SK-N-SH treated with all-trans-retinoic acid at 6 μM for 48 hours (cell line): ENCODE data around the gene IKZF2.

ENCODE experiments used
- ATAC-seq: fragments of 200-7000 bp; cut with Tn5 transposase; 3 replicates; pipeline ENCODE4 v1.9.1; 2020; ENCODE audit warnings: mild to moderate bottlenecking, moderate library complexity
- ARNTL ChIP-seq: fragments of 450-650 bp; formaldehyde crosslinking; IDR thresholded peaks from 2 replicates; pipeline ENCODE4 v1.5.0; 2020; ENCODE audit warnings: low read depth, mild to moderate bottlenecking, moderate library complexity, borderline replicate concordance
- BACH2 ChIP-seq: fragments of 250-450 bp; sonication (Bioruptor Pico); IDR thresholded peaks from 2 replicates; pipeline ENCODE4 v1.9.0; 2021; ENCODE audit warnings: mild to moderate bottlenecking, borderline replicate concordance
- CSDC2 ChIP-seq: fragments of 250-450 bp; sonication (Bioruptor Pico); IDR thresholded peaks from 2 replicates; pipeline ENCODE4 v1.5.0; 2020; ENCODE audit warnings: mild to moderate bottlenecking, moderate library complexity
- GLIS3 ChIP-seq: fragments of 250-450 bp; sonication (Bioruptor Pico); IDR thresholded peaks from 2 replicates; pipeline ENCODE4 v1.5.0; 2020; ENCODE audit warnings: mild to moderate bottlenecking, moderate library complexity
- ISL1 ChIP-seq: fragments of 250-450 bp; sonication (Bioruptor Pico); IDR thresholded peaks from 2 replicates; pipeline ENCODE4 v2.1.2; 2022; ENCODE audit warnings: mild to moderate bottlenecking, moderate library complexity
- OSR1 ChIP-seq: fragments of 250-450 bp; sonication (Bioruptor Pico); IDR thresholded peaks from 2 replicates; pipeline ENCODE4 v1.8.0; 2022; ENCODE audit warnings: moderate library complexity, mild to moderate bottlenecking, inconsistent platforms
- PPARA ChIP-seq: fragments of 250-450 bp; sonication (Bioruptor Pico); IDR thresholded peaks from 2 replicates; pipeline ENCODE4 v1.5.0; 2020; ENCODE audit warnings: mild to moderate bottlenecking, borderline replicate concordance
- SNAI2 ChIP-seq: fragments of 250-450 bp; sonication (Bioruptor Pico); IDR thresholded peaks from 2 replicates; pipeline ENCODE4 v1.5.0; 2020; ENCODE audit warnings: mild to moderate bottlenecking, moderate library complexity
- TCF4 ChIP-seq: fragments of 250-450 bp; sonication (Bioruptor Pico); IDR thresholded peaks from 2 replicates; pipeline ENCODE4 v1.8.0; 2021; ENCODE audit warnings: mild to moderate bottlenecking, moderate library complexity, borderline replicate concordance
- TOX ChIP-seq: fragments of 250-450 bp; sonication (Bioruptor Pico); IDR thresholded peaks from 2 replicates; pipeline ENCODE4 v1.8.0; 2021; ENCODE audit warnings: mild to moderate bottlenecking, moderate library complexity, borderline replicate concordance
- ZC3H10 ChIP-seq: fragments of 250-450 bp; sonication (Bioruptor Pico); IDR thresholded peaks from 2 replicates; pipeline ENCODE4 v1.5.1; 2021; ENCODE audit warnings: mild to moderate bottlenecking, moderate library complexity
- ZFP3 ChIP-seq: fragments of 250-450 bp; sonication (Bioruptor Pico); IDR thresholded peaks from 2 replicates; pipeline ENCODE4 v1.5.0; 2020; ENCODE audit warnings: mild to moderate bottlenecking, moderate library complexity
- ZNF565 ChIP-seq: fragments of 450-650 bp; formaldehyde crosslinking; conservative IDR thresholded peaks from 2 replicates; pipeline ENCODE4 v1.5.0; 2020; ENCODE audit warnings: low read depth, mild to moderate bottlenecking, moderate library complexity
- ZNF8 ChIP-seq: fragments of 450-650 bp; formaldehyde crosslinking; IDR thresholded peaks from 2 replicates; pipeline ENCODE4 v1.5.0; 2020; ENCODE audit warnings: mild to moderate bottlenecking, moderate library complexity
- TF ChIP-seq, protein P1 (sequence below): fragments of 250-450 bp; sonication (Bioruptor Pico); IDR thresholded peaks from 2 replicates; pipeline ENCODE4 v1.5.1; 2021; ENCODE audit warnings: mild to moderate bottlenecking, moderate library complexity
- TF ChIP-seq, protein P2 (sequence below): fragments of 250-450 bp; sonication (Bioruptor Pico); IDR thresholded peaks from 2 replicates; pipeline ENCODE4 v1.5.1; 2020; ENCODE audit warnings: low read depth, mild to moderate bottlenecking, moderate library complexity
- TF ChIP-seq, protein P3 (sequence below): fragments of 250-450 bp; sonication (Bioruptor Pico); IDR thresholded peaks from 2 replicates; pipeline ENCODE4 v1.5.0; 2020; ENCODE audit warnings: mild to moderate bottlenecking, moderate library complexity
- TF ChIP-seq, protein P4 (sequence below): fragments of 250-450 bp; sonication (Bioruptor Pico); IDR thresholded peaks from 2 replicates; pipeline ENCODE4 v1.8.0; 2021; ENCODE audit warnings: low read depth, mild to moderate bottlenecking, moderate library complexity, borderline replicate concordance

IKZF2 gene

DNA sequence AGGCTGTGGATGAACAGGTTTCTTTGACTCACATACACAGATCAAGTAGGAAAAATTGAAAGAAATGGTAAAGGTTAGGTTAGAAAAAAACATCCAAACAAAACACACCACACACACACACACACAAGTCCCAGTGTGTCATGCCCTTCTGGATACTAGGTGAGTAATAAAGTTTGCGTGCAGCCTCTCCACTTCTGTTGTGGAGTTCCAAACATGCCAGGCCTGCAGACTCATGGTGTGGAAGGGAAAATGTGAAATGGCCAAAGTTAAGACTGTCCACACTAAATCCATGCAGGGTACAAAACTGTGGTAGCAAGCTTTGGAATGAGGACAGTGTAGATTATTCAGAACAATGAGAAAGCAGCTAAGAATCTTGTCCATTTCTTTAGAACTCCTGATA is 114.6 kb downstream of the IKZF2 start:
- TF ChIP-seq ZNF8 (CRISPR knock-in tag), result no peak
- TF ChIP-seq, protein P1, sequence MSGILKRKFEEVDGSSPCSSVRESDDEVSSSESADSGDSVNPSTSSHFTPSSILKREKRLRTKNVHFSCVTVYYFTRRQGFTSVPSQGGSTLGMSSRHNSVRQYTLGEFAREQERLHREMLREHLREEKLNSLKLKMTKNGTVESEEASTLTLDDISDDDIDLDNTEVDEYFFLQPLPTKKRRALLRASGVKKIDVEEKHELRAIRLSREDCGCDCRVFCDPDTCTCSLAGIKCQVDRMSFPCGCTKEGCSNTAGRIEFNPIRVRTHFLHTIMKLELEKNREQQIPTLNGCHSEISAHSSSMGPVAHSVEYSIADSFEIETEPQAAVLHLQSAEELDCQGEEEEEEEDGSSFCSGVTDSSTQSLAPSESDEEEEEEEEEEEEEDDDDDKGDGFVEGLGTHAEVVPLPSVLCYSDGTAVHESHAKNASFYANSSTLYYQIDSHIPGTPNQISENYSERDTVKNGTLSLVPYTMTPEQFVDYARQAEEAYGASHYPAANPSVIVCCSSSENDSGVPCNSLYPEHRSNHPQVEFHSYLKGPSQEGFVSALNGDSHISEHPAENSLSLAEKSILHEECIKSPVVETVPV (CRISPR knock-in tag), result no peak
- no peak for TF ChIP-seq ISL1 (CRISPR knock-in tag)
- TF ChIP-seq GLIS3 (CRISPR knock-in tag), result no peak
- no peak for TF ChIP-seq TOX (CRISPR knock-in tag)
- TF ChIP-seq, protein P2, sequence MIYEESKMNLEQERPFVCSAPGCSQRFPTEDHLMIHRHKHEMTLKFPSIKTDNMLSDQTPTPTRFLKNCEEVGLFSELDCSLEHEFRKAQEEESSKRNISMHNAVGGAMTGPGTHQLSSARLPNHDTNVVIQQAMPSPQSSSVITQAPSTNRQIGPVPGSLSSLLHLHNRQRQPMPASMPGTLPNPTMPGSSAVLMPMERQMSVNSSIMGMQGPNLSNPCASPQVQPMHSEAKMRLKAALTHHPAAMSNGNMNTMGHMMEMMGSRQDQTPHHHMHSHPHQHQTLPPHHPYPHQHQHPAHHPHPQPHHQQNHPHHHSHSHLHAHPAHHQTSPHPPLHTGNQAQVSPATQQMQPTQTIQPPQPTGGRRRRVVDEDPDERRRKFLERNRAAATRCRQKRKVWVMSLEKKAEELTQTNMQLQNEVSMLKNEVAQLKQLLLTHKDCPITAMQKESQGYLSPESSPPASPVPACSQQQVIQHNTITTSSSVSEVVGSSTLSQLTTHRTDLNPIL, result no peak
- no peak for TF ChIP-seq TCF4 (CRISPR knock-in tag)
- TF ChIP-seq, all 23 proteins: peak for 0
- no peak for ATAC-seq

DNA sequence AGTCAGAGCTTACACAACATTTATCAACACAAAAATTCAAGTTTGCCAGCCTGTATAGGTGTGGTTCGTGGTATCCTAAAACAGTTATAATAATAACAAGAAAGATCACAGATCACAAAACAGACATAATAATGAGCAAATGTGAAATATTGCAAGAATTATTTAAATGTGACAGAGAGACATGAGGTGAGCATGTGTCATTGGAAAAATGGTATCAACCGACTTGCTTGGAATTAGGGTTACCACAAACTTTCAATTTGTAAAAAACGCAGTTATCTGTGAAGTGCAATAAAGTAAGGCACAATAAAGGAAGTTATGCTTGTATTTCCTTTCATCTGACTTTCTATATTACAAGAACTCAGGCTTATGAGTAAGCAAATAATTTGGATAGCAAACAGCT is 116.8 kb downstream of the IKZF2 start:
- ATAC-seq, result no peak
- no peak for TF ChIP-seq ARNTL (CRISPR knock-in tag)
- TF ChIP-seq, protein P1 (CRISPR knock-in tag), result no peak
- TF ChIP-seq OSR1 (CRISPR knock-in tag), result no peak
- TF ChIP-seq, protein P2, result no peak
- no peak for TF ChIP-seq ISL1 (CRISPR knock-in tag)
- no peak for TF ChIP-seq SNAI2 (CRISPR knock-in tag)
- TF ChIP-seq, protein P3, sequence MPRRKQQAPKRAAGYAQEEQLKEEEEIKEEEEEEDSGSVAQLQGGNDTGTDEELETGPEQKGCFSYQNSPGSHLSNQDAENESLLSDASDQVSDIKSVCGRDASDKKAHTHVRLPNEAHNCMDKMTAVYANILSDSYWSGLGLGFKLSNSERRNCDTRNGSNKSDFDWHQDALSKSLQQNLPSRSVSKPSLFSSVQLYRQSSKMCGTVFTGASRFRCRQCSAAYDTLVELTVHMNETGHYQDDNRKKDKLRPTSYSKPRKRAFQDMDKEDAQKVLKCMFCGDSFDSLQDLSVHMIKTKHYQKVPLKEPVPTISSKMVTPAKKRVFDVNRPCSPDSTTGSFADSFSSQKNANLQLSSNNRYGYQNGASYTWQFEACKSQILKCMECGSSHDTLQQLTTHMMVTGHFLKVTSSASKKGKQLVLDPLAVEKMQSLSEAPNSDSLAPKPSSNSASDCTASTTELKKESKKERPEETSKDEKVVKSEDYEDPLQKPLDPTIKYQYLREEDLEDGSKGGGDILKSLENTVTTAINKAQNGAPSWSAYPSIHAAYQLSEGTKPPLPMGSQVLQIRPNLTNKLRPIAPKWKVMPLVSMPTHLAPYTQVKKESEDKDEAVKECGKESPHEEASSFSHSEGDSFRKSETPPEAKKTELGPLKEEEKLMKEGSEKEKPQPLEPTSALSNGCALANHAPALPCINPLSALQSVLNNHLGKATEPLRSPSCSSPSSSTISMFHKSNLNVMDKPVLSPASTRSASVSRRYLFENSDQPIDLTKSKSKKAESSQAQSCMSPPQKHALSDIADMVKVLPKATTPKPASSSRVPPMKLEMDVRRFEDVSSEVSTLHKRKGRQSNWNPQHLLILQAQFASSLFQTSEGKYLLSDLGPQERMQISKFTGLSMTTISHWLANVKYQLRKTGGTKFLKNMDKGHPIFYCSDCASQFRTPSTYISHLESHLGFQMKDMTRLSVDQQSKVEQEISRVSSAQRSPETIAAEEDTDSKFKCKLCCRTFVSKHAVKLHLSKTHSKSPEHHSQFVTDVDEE (CRISPR knock-in tag), result no peak
- TF ChIP-seq CSDC2 (CRISPR knock-in tag), result no peak
- TF ChIP-seq, protein P4, sequence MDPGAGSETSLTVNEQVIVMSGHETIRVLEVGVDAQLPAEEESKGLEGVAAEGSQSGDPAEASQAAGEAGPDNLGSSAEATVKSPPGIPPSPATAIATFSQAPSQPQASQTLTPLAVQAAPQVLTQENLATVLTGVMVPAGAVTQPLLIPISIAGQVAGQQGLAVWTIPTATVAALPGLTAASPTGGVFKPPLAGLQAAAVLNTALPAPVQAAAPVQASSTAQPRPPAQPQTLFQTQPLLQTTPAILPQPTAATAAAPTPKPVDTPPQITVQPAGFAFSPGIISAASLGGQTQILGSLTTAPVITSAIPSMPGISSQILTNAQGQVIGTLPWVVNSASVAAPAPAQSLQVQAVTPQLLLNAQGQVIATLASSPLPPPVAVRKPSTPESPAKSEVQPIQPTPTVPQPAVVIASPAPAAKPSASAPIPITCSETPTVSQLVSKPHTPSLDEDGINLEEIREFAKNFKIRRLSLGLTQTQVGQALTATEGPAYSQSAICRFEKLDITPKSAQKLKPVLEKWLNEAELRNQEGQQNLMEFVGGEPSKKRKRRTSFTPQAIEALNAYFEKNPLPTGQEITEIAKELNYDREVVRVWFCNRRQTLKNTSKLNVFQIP (CRISPR knock-in tag), result no peak
- no peak for TF ChIP-seq ZNF565 (CRISPR knock-in tag)
- no peak for TF ChIP-seq ZFP3 (CRISPR knock-in tag)
- TF ChIP-seq ZC3H10, result no peak
- TF ChIP-seq BACH2, result no peak
- TF ChIP-seq GLIS3 (CRISPR knock-in tag), result no peak
- no peak for TF ChIP-seq PPARA (CRISPR knock-in tag)

DNA sequence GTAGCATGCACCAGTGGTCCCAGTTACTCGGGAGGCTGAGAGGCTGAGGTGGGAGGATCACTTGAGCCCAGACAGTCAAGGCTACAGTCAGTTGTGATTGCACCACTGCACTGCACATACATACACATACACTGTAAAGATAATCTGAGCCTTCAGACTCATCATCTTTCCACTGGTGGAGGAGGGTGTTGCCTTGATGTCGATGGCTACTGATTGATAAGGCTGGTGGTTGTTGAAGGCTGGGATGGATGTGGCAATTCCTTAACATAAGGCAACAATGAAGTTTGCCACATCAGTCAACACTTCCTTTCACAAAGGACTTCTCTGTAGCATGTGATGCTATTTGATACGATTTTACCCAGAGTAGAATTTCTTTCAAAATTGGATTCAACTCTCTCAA is 118.8 kb downstream of the IKZF2 start:
- ATAC-seq, result no peak
- TF ChIP-seq, protein P2, result no peak
- TF ChIP-seq ARNTL (CRISPR knock-in tag), result no peak
- TF ChIP-seq, all 23 proteins: peak for 0
